Measurements from ENCODE around the gene SYNCRIP. TPM values are rescaled to one million over a fixed set of nuclear protein-coding genes. Genes with fewer than 3 reads are reported as not detected.

SYNCRIP gene
- total RNA-seq, 4 donors from 2014 or later = 74.4 to 88.1 (median 80.7) TPM

GRCh38 chr6:85581572-85581971 is 61.1 kb downstream of the SYNCRIP start:
- peaks cover 10 to 26% (median 20%) of the 10 kb centered on the region in 4 donors for H3K4me1 ChIP-seq
- H3K4me3 ChIP-seq = no peak overlapping the region
- DNase-seq (ENCODE audit: extremely low spot score) = no peak
- intact Hi-C loops (cut with DNase I) = no loop called here
- H3K27me3 ChIP-seq = no peaks in the 10 kb centered on the region
- H3K9me3 ChIP-seq = peaks cover 0 to 3% (median 0%) of the 10 kb centered on the region in 4 donors
- H3K36me3 ChIP-seq = peaks cover 0 to 7% (median 0%) of the 10 kb centered on the region in 4 donors
- H3K27ac ChIP-seq (replicated peaks in 1 of 4) = no peak overlapping the region
- TF ChIP-seq POLR2AphosphoS5 (IDR thresholded peaks at IDR 0.05) = no peak
- no peak for TF ChIP-seq POLR2A (IDR thresholded peaks at IDR 0.05; ENCODE audit: low read depth)
- TF ChIP-seq CTCF (IDR thresholded peaks at IDR 0.05) = no peak
- no peak for TF ChIP-seq EP300 (IDR thresholded peaks at IDR 0.05)

GRCh38 chr6:85580878-85581267 is 61.8 kb downstream of the SYNCRIP start:
- no peak for TF ChIP-seq POLR2A (IDR thresholded peaks at IDR 0.05; ENCODE audit: low read depth)
- no peak for TF ChIP-seq EP300 (IDR thresholded peaks at IDR 0.05)
- no peak for TF ChIP-seq CTCF (IDR thresholded peaks at IDR 0.05)
- TF ChIP-seq POLR2AphosphoS5 (IDR thresholded peaks at IDR 0.05) = no peak
- Histone ChIP-seq H3K27me3 (no peaks in the 10 kb centered on the region), H3K36me3 (peaks cover 0 to 7% (median 0%) of the 10 kb centered on the region in 4 donors), H3K4me1 (peaks cover 10 to 33% (median 22%) of the 10 kb centered on the region in 4 donors), H3K9me3 (peaks cover 0 to 3% (median 0%) of the 10 kb centered on the region in 4 donors), H3K27ac (replicated peaks in 1 of 4) (no peak overlapping the region), H3K4me3 (no peak overlapping the region)
- WGBS = 75% methylated on average over 1 of the region's 1 CpG
- intact Hi-C loops (cut with DNase I) = no loop called here
- no peak for DNase-seq (ENCODE audit: extremely low spot score)

GRCh38 chr6:85580118-85580877 is 62.4 kb downstream of the SYNCRIP start:
- 93% methylated on average over 3 of the region's 5 CpGs for WGBS
- H3K27me3 ChIP-seq = no peaks in the 10 kb centered on the region

GRCh38 chr6:85579581-85579980 is 63.1 kb downstream of the SYNCRIP start:
- intact Hi-C loops (cut with DNase I) = no loop called here
- DNase-seq (ENCODE audit: extremely low spot score) = no peak
- TF ChIP-seq EP300 (IDR thresholded peaks at IDR 0.05) (no peak), POLR2AphosphoS5 (IDR thresholded peaks at IDR 0.05) (no peak), CTCF (IDR thresholded peaks at IDR 0.05) (no peak), POLR2A (IDR thresholded peaks at IDR 0.05; ENCODE audit: low read depth) (no peak)
- H3K36me3 ChIP-seq = peaks cover 0 to 7% (median 0%) of the 10 kb centered on the region in 4 donors
- whole genome bisulfite sequencing = 78% methylated on average over 4 of the region's 4 CpGs
- peaks cover 10 to 39% (median 22%) of the 10 kb centered on the region in 4 donors for H3K4me1 ChIP-seq
- no peak overlapping the region for H3K4me3 ChIP-seq
- no peaks in the 10 kb centered on the region for H3K27me3 ChIP-seq
- H3K9me3 ChIP-seq = peaks cover 0 to 3% (median 0%) of the 10 kb centered on the region in 4 donors
- H3K27ac ChIP-seq (replicated peaks in 1 of 4) = no peak overlapping the region

More at GRCh38 chr6:85580118-85580877, 62.4 kb downstream of the SYNCRIP start:
- Histone ChIP-seq H3K9me3 (peaks cover 0 to 3% (median 0%) of the 10 kb centered on the region in 4 donors), H3K4me1 (peaks cover 10 to 38% (median 22%) of the 10 kb centered on the region in 4 donors), H3K4me3 (no peak overlapping the region), H3K36me3 (peaks cover 0 to 7% (median 0%) of the 10 kb centered on the region in 4 donors), H3K27ac (replicated peaks in 1 of 4) (no peak overlapping the region)
- DNase-seq (ENCODE audit: extremely low spot score) = no peak
- intact Hi-C loops (cut with DNase I) = no loop called here
- no peak for TF ChIP-seq POLR2AphosphoS5 (IDR thresholded peaks at IDR 0.05)
- no peak for TF ChIP-seq EP300 (IDR thresholded peaks at IDR 0.05)
- TF ChIP-seq CTCF (IDR thresholded peaks at IDR 0.05) = no peak
- no peak for TF ChIP-seq POLR2A (IDR thresholded peaks at IDR 0.05; ENCODE audit: low read depth)
